GM18858 (cell line): ENCODE measurements around the gene ENO4.

Experiments used
- ATAC-seq: cut with Tn5 transposase; IDR thresholded peaks from one replicate; pipeline ENCODE4 v1.9.1; 2021; ENCODE audit not compliant: unreplicated experiment

ENO4 gene

GRCh38 chr10:116829711-116830110, 19.6 kb upstream of the ENO4 start:
- ATAC-seq, result no peak

GRCh38 chr10:116831086-116831485, 18.2 kb upstream of the ENO4 start:
- ATAC-seq, result no peak

- ATAC-seq, result no peak
These were observed 17.5 kb upstream of the ENO4 start for GRCh38 chr10:116831790-116832189.

- no peak for ATAC-seq
These were observed 15.0 kb upstream of the ENO4 start for GRCh38 chr10:116833986-116834985.

GRCh38 chr10:116835658-116836057, 13.6 kb upstream of the ENO4 start:
- ATAC-seq, result no peak

- no peak for ATAC-seq
These were observed 13.2 kb upstream of the ENO4 start for GRCh38 chr10:116836083-116836482.

GRCh38 chr10:116836902-116837523, 12.3 kb upstream of the ENO4 start:
- ATAC-seq, result no peak

GRCh38 chr10:116838143-116838725, 11.1 kb upstream of the ENO4 start:
- peak; percentile 83 for ATAC-seq

GRCh38 chr10:116840389-116841075, 8.8 kb upstream of the ENO4 start:
- no peak for ATAC-seq

GRCh38 chr10:116845823-116846222, 3.5 kb upstream of the ENO4 start:
- no peak for ATAC-seq

- ATAC-seq, result peak; percentile 82
These were observed 1.0 kb upstream of the ENO4 start for GRCh38 chr10:116848032-116848943.

GRCh38 chr10:116848944-116849247, 403 bp upstream of the ENO4 start:
- no peak for ATAC-seq

GRCh38 chr10:116850058-116850611, 836 bp downstream of the ENO4 start:
- ATAC-seq, result no peak

GRCh38 chr10:116852246-116852645, 2.9 kb downstream of the ENO4 start:
- ATAC-seq, result no peak

GRCh38 chr10:116853287-116853686, 4.0 kb downstream of the ENO4 start:
- no peak for ATAC-seq

- no peak for ATAC-seq
These were observed 4.4 kb downstream of the ENO4 start for GRCh38 chr10:116853701-116854100.

- ATAC-seq, result no peak
These were observed 7.9 kb downstream of the ENO4 start for GRCh38 chr10:116857156-116857555.

- no peak for ATAC-seq
These were observed 12.5 kb downstream of the ENO4 start for GRCh38 chr10:116861796-116862195.

GRCh38 chr10:116864436-116864835, 15.1 kb downstream of the ENO4 start:
- no peak for ATAC-seq

GRCh38 chr10:116866066-116866465, 16.8 kb downstream of the ENO4 start:
- ATAC-seq, result no peak
